HEK293T (cell line): ENCODE results near the gene ANKS1A.

ENCODE experiments used
- CTCF ChIA-PET: fragments of 350-600 bp; formaldehyde crosslinking; extraction: SDS; loops from one replicate; lab custom pipeline; 2021; ENCODE audit warnings: antibody characterized with exemption, inconsistent platforms; lab: Yijun Ruan, JAX
- POLR2A ChIA-PET: fragments of 350-600 bp; formaldehyde crosslinking; extraction: SDS; loops from one replicate; lab custom pipeline; 2020; ENCODE audit warnings: antibody characterized with exemption, inconsistent platforms; lab: Yijun Ruan, JAX
- DNase-seq: peaks from one replicate; pipeline ENCODE4 v3.0.0; 2012; ENCODE audit warnings: mixed read lengths; ENCODE audit errors: extremely low spot score
- ARNT ChIP-seq: fragments of 450-650 bp; IDR thresholded peaks from 2 replicates; pipeline ENCODE4 v1.6.1; 2017; ENCODE audit warnings: mild to moderate bottlenecking
- BHLHE40 ChIP-seq: fragments of 450-650 bp; IDR thresholded peaks from 2 replicates; pipeline ENCODE4 v1.6.1; 2016; ENCODE audit warnings: mild to moderate bottlenecking, moderate library complexity, borderline replicate concordance
- CTBP1 ChIP-seq: fragments of 450-650 bp; IDR thresholded peaks from 2 replicates; pipeline ENCODE4 v1.6.1; 2016; ENCODE audit warnings: borderline replicate concordance
- ELF4 ChIP-seq: fragments of 450-650 bp; IDR thresholded peaks from 2 replicates; pipeline ENCODE4 v1.6.1; 2017; ENCODE audit warnings: antibody characterized with exemption
- FOXA1 ChIP-seq: fragments of 450-650 bp; IDR thresholded peaks from 2 replicates; pipeline ENCODE4 v1.6.1; 2016; ENCODE audit warnings: mild to moderate bottlenecking
- FOXK2 ChIP-seq: fragments of 450-650 bp; IDR thresholded peaks from 2 replicates; pipeline ENCODE4 v1.6.1; 2016; ENCODE audit warnings: mild to moderate bottlenecking
- FOXM1 ChIP-seq: fragments of 450-650 bp; IDR thresholded peaks from 2 replicates; pipeline ENCODE4 v1.6.1; 2017; ENCODE audit warnings: mild to moderate bottlenecking, borderline replicate concordance
- HDGF ChIP-seq: fragments of 450-650 bp; IDR thresholded peaks from 2 replicates; pipeline ENCODE4 v1.6.1; 2017; ENCODE audit warnings: antibody characterized with exemption, borderline replicate concordance
- L3MBTL2 ChIP-seq: fragments of 450-650 bp; conservative IDR thresholded peaks from 2 replicates; pipeline ENCODE4 v1.6.1; 2016; ENCODE audit warnings: mild to moderate bottlenecking
- LEF1 ChIP-seq: fragments of 450-650 bp; IDR thresholded peaks from 2 replicates; pipeline ENCODE4 v1.6.1; 2017; ENCODE audit warnings: mild to moderate bottlenecking, borderline replicate concordance
- NFRKB ChIP-seq: fragments of 450-650 bp; IDR thresholded peaks from 2 replicates; pipeline ENCODE4 v1.6.1; 2016; ENCODE audit warnings: mild to moderate bottlenecking, moderate library complexity
- SP1 ChIP-seq: fragments of 450-650 bp; IDR thresholded peaks from 2 replicates; pipeline ENCODE4 v1.6.1; 2017
- SUZ12 ChIP-seq: fragments of 450-650 bp; IDR thresholded peaks from 2 replicates; pipeline ENCODE4 v1.6.1; 2016; ENCODE audit warnings: mild to moderate bottlenecking
- TARDBP ChIP-seq: fragments of 450-650 bp; IDR thresholded peaks from 2 replicates; pipeline ENCODE4 v1.6.1; 2016
- ZNF384 ChIP-seq: fragments of 450-650 bp; IDR thresholded peaks from 2 replicates; pipeline ENCODE4 v1.6.1; 2016
- TF ChIP-seq, protein P1 (sequence below): fragments of 450-650 bp; IDR thresholded peaks from 2 replicates; pipeline ENCODE4 v1.6.1; 2016

ANKS1A gene

GRCh38 chr6:34912715-34913464, 23.8 kb downstream of the ANKS1A start:
- ChIA-PET POLR2A (no interaction called here), CTCF (no interaction called here)
- TF ChIP-seq FOXM1 = no peak
- TF ChIP-seq ELF4 = no peak
- TF ChIP-seq BHLHE40 = no peak
- no peak for TF ChIP-seq NFRKB
- TF ChIP-seq L3MBTL2 = no peak
- TF ChIP-seq FOXK2 = no peak
- no peak for TF ChIP-seq ARNT
- TF ChIP-seq TARDBP = no peak
- no peak for TF ChIP-seq CTBP1
- no peak for TF ChIP-seq SP1
- TF ChIP-seq HDGF = no peak
- TF ChIP-seq FOXA1 = no peak
- TF ChIP-seq SUZ12 = no peak
- no peak for TF ChIP-seq LEF1
- TF ChIP-seq, protein P1, sequence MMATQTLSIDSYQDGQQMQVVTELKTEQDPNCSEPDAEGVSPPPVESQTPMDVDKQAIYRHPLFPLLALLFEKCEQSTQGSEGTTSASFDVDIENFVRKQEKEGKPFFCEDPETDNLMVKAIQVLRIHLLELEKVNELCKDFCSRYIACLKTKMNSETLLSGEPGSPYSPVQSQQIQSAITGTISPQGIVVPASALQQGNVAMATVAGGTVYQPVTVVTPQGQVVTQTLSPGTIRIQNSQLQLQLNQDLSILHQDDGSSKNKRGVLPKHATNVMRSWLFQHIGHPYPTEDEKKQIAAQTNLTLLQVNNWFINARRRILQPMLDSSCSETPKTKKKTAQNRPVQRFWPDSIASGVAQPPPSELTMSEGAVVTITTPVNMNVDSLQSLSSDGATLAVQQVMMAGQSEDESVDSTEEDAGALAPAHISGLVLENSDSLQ = no peak
- TF ChIP-seq ZNF384 = no peak
- DNase-seq = no peak

GRCh38 chr6:34914358-34914757, 25.3 kb downstream of the ANKS1A start:
- POLR2A ChIA-PET = interaction anchor here (1.4 to 1.6 kb wide), 2 partner anchors 9 to 26 kb away, joined by 3 to 6 read pairs; partner anchors contain the start of gene TAF11
- no peak for TF ChIP-seq CTBP1
- no peak for TF ChIP-seq ZNF384
- no peak for TF ChIP-seq NFRKB
- TF ChIP-seq ARNT = no peak
- no peak for TF ChIP-seq HDGF
- no peak for TF ChIP-seq FOXM1
- TF ChIP-seq, protein P1 = no peak
- no peak for TF ChIP-seq LEF1
- no peak for TF ChIP-seq FOXA1
- TF ChIP-seq ELF4 = no peak
- TF ChIP-seq L3MBTL2 = no peak
- TF ChIP-seq FOXK2 = no peak
- TF ChIP-seq SP1 = no peak
- no peak for TF ChIP-seq SUZ12
- CTCF ChIA-PET = no interaction called here
- no peak for DNase-seq

DNA sequence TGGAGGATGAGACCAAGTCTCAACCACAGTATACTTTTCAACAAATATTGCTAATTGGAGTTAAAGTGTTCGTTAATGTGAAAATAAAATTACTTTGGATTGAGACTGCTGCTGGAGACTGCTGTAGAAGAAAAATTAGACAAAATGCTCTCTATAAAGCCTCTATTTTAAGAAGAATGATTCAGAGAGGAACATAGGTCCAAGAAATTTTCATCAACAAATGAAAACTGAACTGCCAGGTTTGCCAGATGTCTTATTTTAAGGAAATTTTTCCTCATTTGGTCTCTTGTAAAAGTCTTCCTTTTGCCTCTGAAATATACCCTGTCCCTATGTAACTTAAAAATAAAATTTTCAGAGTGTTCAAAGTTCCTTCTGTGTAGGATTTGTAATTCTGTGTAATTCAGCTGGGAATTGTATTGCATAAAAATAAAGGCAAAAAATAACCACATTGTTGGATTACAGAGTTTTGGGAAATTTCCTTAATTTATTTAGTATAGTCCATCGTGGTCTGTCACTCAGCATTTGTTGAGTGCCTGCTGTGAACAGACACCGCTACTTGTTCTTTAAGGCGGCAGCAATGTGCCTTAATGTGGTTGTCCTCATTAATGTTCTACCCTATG, 27.4 kb downstream of the ANKS1A start:
- CTCF ChIA-PET = no interaction called here
- no peak for TF ChIP-seq HDGF
- TF ChIP-seq, protein P1 = no peak
- no peak for TF ChIP-seq SP1
- TF ChIP-seq ELF4 = no peak
- TF ChIP-seq FOXA1 = no peak
- TF ChIP-seq FOXM1 = no peak
- TF ChIP-seq FOXK2 = no peak
- no peak for TF ChIP-seq ZNF384
- TF ChIP-seq TARDBP = no peak
- TF ChIP-seq SUZ12 = no peak
- TF ChIP-seq ARNT = no peak
- no peak for TF ChIP-seq BHLHE40
- TF ChIP-seq NFRKB = no peak
- TF ChIP-seq L3MBTL2 = no peak
- TF ChIP-seq LEF1 = no peak

DNA sequence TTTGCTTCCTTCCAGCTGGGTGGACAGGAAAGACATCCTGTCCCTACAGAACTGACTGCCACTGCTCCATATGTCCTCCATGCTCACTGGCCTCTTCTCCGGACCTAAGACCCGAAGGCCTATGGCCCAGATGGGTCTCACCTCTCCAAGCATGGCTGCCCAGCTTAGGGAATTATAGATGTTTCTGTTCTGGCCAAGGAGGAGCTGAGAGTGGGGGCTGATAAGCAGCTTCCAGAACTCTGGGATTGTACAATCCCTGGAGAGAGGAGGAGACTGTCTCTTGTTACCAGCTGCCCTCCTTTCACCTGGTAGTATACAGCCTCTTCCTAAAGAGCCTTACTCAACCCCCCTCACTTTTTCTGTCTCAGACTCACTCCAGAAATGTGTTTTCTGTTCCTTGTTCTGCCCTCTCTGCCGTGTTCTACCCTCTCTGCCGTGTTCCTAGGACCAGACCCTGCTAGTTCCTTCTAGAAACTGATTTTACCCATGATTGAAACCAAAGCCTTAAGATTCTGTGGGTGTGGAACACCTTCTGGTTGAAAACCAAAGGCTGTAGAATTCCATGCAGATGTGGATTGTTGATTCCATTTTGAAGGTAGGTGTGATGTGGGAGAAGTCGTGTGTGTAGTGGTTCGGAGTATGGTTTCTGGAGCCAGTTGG, 28.7 kb downstream of the ANKS1A start:
- POLR2A ChIA-PET = no interaction called here
- DNase-seq = no peak
- TF ChIP-seq FOXA1 = no peak
- no peak for TF ChIP-seq ARNT
- TF ChIP-seq BHLHE40 = no peak
- TF ChIP-seq SP1 = no peak
- no peak for TF ChIP-seq SUZ12
- TF ChIP-seq FOXM1 = no peak
- TF ChIP-seq L3MBTL2 = no peak
- TF ChIP-seq HDGF = no peak
- no peak for TF ChIP-seq CTBP1
- no peak for TF ChIP-seq TARDBP
- TF ChIP-seq ZNF384 = no peak
- TF ChIP-seq FOXK2 = no peak
- no peak for TF ChIP-seq ELF4
- no peak for TF ChIP-seq LEF1
- TF ChIP-seq, protein P1 = no peak
- no peak for TF ChIP-seq NFRKB
- CTCF ChIA-PET = no interaction called here

More for the DNA sequence above, 27.4 kb downstream of the ANKS1A start:
- POLR2A ChIA-PET = no interaction called here
- DNase-seq = no peak
